ENCODE data around the gene FSTL4. TPM values are rescaled to one million over a fixed set of nuclear protein-coding genes. Genes with fewer than 3 reads are reported as not detected.

Gene FSTL4
- polyA plus RNA-seq, 1 of the 3 experiments (the other 2 are of a cell fraction) = not detected

GRCh38 chr5:133200256-133200655 is 412.1 kb downstream of the FSTL4 start:
- Histone ChIP-seq H3K36me3 (replicated peaks in 1 of 2; ENCODE audit: control insufficient read depth in 1 of 2, insufficient read depth in 2 of 2, low read length in 1 of 2) (no peaks in the 10 kb centered on the region), H3K27ac (ENCODE audit: low read depth in 2 of 2, low read length in 1 of 2) (no peak overlapping the region; a peak in 1 of 4 replicates), H3K27me3 (ENCODE audit: insufficient read depth) (peaks cover 5% of the 10 kb centered on the region; the same call in 1 of the 2 replicates), H2AFZ (ENCODE audit: low read depth) (no peak overlapping the region), H3K4me2 (no peak overlapping the region), H3K4me1 (ENCODE audit: control insufficient read depth in 1 of 2, insufficient read depth in 2 of 2, low read depth in 1 of 2, low read length in 1 of 2) (peaks cover 0 to 13% of the 10 kb centered on the region in 2 experiments; a peak in 1 of 4 replicates), H3K9me2 (no peaks in the 10 kb centered on the region), H3K9ac (no peak overlapping the region), H3K4me3 (ENCODE audit: low read depth in 2 of 2, low read length in 1 of 2) (no peak overlapping the region), H3F3A (replicated peaks; ENCODE audit: insufficient read depth) (no peaks in the 10 kb centered on the region), H4K20me1 (ENCODE audit: insufficient read depth) (no peaks in the 10 kb centered on the region), H3K79me2 (ENCODE audit: insufficient read depth) (no peaks in the 10 kb centered on the region), H3K9me3 (no peaks in the 10 kb centered on the region)
- ChIA-PET POLR2A (no interaction called here), CTCF (interaction anchor here (1.4 to 1.5 kb wide), 2 partner anchors 86 to 89 kb away, joined by 4 to 6 read pairs; no protein-coding TSS in a partner anchor)
- WGBS (ENCODE audit: low lambda C conversion rate) = 70% methylated on average over 2 of the region's 3 CpGs
- DNase-seq = peak; percentile 78
- TF ChIP-seq JUND (IDR thresholded peaks at IDR 0.05) (no peak), EZH2phosphoT487 (IDR thresholded peaks at IDR 0.05; ENCODE audit: borderline replicate concordance, low read depth) (no peak), YY1 (IDR thresholded peaks at IDR 0.05; ENCODE audit: low read depth) (no peak), IRF3 (IDR thresholded peaks at IDR 0.05; ENCODE audit: low read depth, low read length) (no peak), FOSL2 (IDR thresholded peaks at IDR 0.05; ENCODE audit: borderline replicate concordance, low read depth) (no peak), TCF12 (IDR thresholded peaks at IDR 0.05) (no peak), TAF1 (IDR thresholded peaks at IDR 0.05; ENCODE audit: borderline replicate concordance, low read depth, low read length) (no peak), CHD2 (IDR thresholded peaks at IDR 0.05; ENCODE audit: low read length, partially characterized antibody) (no peak), USF2 (IDR thresholded peaks at IDR 0.05; ENCODE audit: borderline replicate concordance, low read depth, low read length) (no peak), SMC3 (IDR thresholded peaks at IDR 0.05; ENCODE audit: low read depth, low read length) (no peak)

- DNase-seq = peak; percentile 28
- Histone ChIP-seq H3K9ac (no peak overlapping the region), H3K4me2 (no peak overlapping the region), H3K4me3 (ENCODE audit: low read depth in 2 of 2, low read length in 1 of 2) (no peak overlapping the region), H3K9me2 (no peaks in the 10 kb centered on the region), H3K9me3 (no peaks in the 10 kb centered on the region), H3K27ac (ENCODE audit: low read depth in 2 of 2, low read length in 1 of 2) (peak overlapping the region in 1 of 2 experiments; percentile 39; a peak in 1 of 4 replicates), H3K27me3 (ENCODE audit: insufficient read depth) (peaks cover 5% of the 10 kb centered on the region; the same call in 1 of the 2 replicates), H3K4me1 (ENCODE audit: control insufficient read depth in 1 of 2, insufficient read depth in 2 of 2, low read depth in 1 of 2, low read length in 1 of 2) (peaks cover 0 to 13% of the 10 kb centered on the region in 2 experiments; a peak in 1 of 4 replicates), H3K36me3 (replicated peaks in 1 of 2; ENCODE audit: control insufficient read depth in 1 of 2, insufficient read depth in 2 of 2, low read length in 1 of 2) (no peaks in the 10 kb centered on the region), H3F3A (replicated peaks; ENCODE audit: insufficient read depth) (no peaks in the 10 kb centered on the region), H4K20me1 (ENCODE audit: insufficient read depth) (no peaks in the 10 kb centered on the region), H2AFZ (ENCODE audit: low read depth) (no peak overlapping the region), H3K79me2 (ENCODE audit: insufficient read depth) (no peaks in the 10 kb centered on the region)
- WGBS (ENCODE audit: low lambda C conversion rate) = 68% methylated on average over 7 of the region's 18 CpGs
- no peak for TF ChIP-seq RXRA (IDR thresholded peaks at IDR 0.05; ENCODE audit: borderline replicate concordance, low read depth)
- peak; percentile 15; the same call in 1 of the 2 replicates for TF ChIP-seq GATA2 (CRISPR knock-in tag; IDR thresholded peaks at IDR 0.05)
- TF ChIP-seq PBX3 (IDR thresholded peaks at IDR 0.05) = no peak
- ChIA-PET POLR2A (no interaction called here), CTCF (interaction anchor here (1.4 to 1.5 kb wide), 2 partner anchors 85 to 88 kb away, joined by 4 to 6 read pairs; no protein-coding TSS in a partner anchor)
Observed at GRCh38 chr5:133199417-133200178, 412.7 kb downstream of the FSTL4 start.

Measured in SK-N-SH (cell line).